Activated CD4-positive, alpha-beta T cell treated with anti-CD3 and anti-CD28 coated beads for 4 hours (primary cell): ENCODE data around the gene UBE2H.
"Not testable (repeated sequence)": the region's sequence is repeated elsewhere in the genome, so short reads cannot be mapped to it uniquely, and the experiment has no call there.

ENCODE experiments used
- DNase-seq, 2 donors: peaks; one replicate each; pipeline ENCODE4 v3.0.0-alpha.2; 2020

The UBE2H gene

DNA sequence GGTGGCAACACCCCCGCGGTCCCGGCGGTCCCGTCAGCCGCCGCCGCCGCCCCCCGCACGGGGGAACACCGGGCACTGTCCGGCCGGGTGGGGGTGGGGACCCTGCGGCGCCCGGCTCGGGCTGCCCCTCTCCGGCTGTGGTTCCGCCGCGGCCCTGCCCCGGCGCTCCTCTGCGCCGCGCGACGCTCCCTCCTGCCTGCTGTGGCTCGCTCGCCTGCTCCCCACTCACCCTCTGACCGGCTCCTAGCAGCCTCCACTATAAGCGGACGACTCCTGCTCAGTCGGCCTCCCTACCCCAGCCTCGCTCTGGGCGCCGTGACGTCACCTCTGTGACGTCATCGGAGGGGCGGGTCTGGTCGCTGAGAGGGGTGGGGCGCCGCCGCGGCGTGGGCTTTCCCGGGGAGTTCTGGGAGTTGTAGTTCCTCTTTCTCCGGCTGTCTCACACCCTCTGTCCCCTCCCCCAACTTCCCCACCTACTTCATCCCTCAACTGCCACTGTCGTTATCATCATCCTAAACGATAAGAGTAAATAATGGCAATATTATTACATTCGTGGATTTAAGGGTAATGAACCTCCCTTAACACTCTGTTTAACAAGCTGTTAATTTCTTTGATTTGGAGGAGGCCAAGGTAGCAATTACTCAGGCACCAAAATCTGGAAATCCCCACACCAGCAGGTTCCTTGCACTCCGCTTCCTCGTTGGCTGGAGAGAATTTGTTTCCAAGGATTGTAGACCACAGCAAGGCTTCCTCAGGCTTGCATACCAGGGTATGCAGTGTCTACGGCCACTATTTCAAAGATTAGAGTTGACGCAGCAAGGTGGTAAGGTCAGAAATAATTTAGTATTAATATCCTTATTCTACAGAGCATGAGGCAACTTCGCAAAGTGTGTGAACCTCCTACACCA, at the start of gene UBE2H:
Gene UBE2H, minus strand, starts transcription at position 308 of the 908 bp plus-strand sequence. CDS start 405 bp downstream, outside the sequence.
- peak; percentile 89 to 92 for DNase-seq

GRCh38 chr7:129998446-129998845, 45.7 kb upstream of the UBE2H start:
- DNase-seq, result no peak

- DNase-seq, result no peak
These were observed 44.5 kb upstream of the UBE2H start for GRCh38 chr7:129997285-129997684.

- DNase-seq, result no peak
These were observed 40.5 kb upstream of the UBE2H start for GRCh38 chr7:129993275-129993674.

DNA sequence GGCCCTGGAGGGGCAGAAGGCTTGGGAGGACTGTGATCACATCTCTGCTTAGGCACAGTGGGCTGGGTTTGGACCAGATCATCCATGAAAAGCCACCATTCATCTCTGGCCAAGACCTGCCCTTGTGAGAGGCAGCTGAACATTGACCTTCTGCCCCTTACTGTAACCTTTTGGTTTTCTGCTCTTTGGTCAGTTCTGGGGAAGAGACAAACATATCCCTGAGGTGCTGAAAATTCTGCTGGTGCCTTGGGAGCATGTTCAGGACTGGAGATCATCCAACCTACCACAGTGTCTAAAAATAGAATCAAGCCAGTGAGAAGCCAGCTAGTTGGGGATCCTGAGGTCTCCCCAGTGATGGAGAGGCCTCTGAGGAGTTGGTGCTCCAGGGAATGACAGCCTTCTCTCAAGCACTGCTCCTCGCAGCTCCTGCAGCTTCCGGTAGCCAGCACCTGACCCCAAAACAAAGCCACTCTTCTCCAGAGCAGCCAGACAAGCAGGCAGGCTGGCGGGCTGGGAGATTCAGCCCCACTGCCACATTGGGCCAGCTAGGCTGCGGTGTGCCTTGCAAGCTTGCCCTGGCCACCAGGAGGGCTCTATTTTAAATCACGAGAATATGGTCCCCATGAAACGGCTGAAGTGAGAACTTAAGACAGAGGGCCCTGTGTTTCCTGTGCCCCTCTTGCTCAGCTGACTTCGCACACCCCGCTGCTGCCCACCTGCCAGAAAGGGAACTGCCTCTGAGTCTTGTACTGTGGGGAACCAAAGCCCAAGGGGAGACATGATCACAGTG, 37.8 kb upstream of the UBE2H start:
- no peak for DNase-seq

GRCh38 chr7:129989466-129989865, 36.7 kb upstream of the UBE2H start:
- peak; percentile 7 to 18 for DNase-seq

- DNase-seq, result no peak
These were observed 33.8 kb upstream of the UBE2H start for GRCh38 chr7:129986600-129986999.

- no peak for DNase-seq
These were observed 27.9 kb upstream of the UBE2H start for GRCh38 chr7:129980667-129981066.

GRCh38 chr7:129975309-129975708, 22.5 kb upstream of the UBE2H start:
- no peak for DNase-seq

GRCh38 chr7:129970816-129971215, 18.1 kb upstream of the UBE2H start:
- DNase-seq, result no peak

DNA sequence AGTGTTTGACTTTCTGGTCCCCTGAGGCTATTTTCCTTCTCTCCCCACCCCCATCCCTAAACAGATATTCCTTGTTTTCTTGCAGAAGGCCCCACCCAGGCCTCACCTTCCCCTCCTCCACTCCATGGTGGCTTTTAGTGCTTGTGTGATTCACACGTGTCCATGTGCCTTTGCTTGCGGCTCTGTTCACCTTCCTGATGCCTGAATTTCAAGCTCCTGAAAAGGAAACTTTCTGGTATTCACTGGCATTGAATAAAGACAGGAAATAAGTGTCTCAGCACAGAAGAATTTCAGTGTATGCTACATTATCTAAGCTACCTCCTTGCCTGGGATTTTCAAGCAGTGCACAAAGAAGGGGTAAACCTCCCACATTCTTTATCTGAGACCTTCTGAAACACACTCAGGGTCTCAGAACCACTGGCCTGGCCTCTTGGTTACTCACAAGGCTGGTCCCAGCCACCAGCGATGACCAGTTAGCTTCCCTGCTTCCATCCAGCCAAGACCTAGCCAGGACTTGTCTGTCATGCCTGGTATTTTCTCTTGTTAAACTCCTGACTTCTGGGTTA, 17.2 kb upstream of the UBE2H start:
- DNase-seq, result no peak

- no peak for DNase-seq
These were observed 16.0 kb upstream of the UBE2H start for GRCh38 chr7:129968592-129969383.

DNA sequence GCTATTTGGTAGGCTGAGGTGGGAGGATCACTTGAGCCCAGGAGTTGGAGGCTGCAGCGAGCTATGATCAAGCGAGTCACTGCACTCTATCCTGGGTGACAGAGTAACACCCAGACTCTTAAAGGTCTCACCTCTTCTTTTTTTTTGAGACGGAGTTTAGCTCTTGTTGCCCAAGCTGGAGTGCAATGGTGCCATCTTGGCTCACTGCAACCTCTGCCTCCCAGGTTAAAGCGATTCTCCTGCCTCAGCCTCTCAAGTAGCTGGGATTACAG, 7.4 kb upstream of the UBE2H start:
- DNase-seq, result not testable (repeated sequence)

- DNase-seq, result no peak
These were observed 6.9 kb upstream of the UBE2H start for GRCh38 chr7:129959471-129960203.

DNA sequence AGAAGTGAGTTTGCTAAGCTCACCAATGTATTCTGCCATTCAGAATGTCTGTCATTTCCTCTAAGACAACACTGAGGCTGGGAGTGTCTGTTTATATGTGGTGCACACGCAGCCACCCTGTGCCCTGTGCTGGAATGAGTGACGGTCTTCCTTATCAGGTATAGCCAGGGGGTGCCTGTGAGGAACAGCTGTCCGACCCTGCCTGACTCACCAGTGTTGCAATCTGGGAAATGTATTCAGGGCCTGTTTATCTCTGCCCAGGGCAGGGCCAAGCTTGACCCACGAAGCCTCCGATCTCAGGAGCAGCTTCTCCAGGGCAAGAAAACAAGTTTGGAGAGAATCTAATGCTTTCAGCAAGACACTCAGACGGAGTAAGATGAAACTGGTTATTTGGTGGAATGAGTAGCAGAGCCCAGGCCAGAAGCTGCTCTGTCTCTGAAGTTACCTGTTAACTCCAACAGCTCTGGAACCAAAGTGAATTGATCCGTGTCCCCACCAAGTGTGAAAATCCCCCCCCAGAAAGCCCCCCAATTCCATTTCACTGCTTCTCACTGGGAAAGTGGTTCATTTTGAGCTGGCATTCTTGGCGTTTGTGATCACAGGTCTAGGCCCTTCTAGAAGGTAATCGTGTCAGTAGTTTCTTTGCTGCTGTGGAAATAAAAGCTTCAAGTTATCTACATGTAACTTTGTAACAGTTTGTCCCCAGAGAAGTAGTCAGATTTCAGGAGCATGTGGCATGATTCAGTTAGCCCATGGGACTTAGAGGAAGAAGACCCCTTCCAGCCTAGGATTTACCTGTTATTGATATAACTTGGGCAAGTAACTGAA, 6.1 kb upstream of the UBE2H start:
- DNase-seq, result no peak

DNA sequence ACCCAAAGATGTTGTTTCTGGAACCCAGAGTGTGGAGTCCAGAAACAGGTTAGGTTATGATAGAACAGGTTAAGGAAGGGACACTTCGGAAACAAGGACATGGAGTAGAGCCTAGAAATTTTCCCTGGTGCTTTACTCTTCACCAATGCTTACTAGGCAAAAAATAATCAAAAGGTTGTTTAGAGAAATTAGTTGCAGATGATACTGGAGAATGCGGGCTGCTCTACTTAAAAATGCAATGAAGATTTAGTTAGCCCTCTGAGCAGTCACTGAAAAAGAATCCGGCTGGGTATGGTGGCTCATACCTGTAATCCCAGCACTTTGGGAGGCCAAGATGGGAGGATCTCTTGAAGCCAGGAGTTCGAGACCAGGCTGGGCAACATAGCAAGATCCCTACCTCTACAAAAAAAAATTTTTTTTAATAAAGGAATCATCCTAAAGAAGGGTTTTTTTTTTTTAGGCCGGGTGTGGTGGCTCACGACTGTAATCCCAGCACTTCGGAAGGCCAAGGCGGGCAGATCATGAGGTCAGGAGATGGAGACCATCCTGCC, 3.3 kb upstream of the UBE2H start:
- no peak for DNase-seq

DNA sequence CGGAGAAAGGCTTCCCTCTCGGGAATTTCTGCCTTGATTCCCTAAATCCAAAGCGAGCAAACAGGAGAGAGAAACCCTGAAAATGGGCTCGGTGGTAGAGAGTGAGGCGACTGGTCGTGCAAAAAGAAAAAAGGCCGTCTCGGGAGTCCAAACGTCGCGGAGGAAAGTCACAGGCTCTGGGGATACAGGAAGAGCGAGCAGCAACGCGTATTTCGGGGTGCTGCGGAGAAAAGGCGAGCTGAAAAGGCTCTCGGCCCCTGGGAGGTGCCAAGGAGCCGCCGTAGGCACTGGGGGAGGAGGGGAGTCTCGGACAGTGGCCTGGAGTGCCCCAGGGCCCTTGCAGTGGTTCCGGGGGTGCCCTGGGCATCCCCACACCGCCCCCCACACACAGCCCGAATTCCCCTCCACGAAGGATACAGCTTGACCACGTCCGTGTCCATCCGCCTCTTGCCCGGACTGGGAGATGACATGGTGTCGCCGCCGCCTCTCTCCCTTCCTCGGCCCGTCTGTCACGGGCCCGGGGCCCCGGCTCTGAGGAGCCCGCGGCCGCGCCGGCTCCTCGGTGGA, 591 bp downstream of the UBE2H start:
- peak; percentile 8 to 14 for DNase-seq

- no peak for DNase-seq
These were observed 1.3 kb downstream of the UBE2H start for GRCh38 chr7:129951226-129952085.

DNA sequence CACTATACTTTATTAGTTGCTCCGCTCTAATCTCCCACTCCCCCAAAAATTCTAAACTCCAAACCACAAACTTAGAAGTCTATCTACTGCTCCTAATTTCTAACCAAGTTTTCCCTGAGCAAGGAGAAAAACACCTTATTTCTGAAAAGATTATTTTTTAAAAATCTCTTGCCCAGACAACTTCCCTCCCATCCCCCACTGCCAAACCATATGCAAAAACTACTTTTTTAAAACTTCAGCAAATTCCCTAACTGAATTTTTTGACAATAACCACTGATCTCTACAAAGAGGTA, 1.9 kb downstream of the UBE2H start:
- no peak for DNase-seq
